ENCODE measurements around the gene URI1.

The URI1 gene

DNA sequence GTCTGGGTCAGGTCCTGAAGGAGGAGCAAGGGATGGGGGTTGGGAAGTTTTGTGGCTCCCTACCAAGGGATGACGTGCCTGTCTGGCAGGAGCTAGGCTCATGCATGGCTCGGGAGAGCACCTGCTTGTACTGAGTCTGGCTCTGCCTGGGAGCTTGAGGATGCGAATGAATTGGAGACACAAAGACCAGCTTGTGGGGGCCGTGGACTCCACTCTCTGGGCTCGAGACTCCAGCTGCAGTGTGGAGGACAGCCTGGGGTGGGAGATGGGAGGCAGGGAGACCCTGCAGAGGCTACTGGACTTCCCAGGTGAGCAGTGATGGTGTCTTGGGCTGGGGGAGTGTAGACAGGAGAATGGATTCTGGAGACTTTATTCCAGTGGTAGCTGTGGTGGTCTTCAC lies 15.2 kb upstream of the URI1 start:
- TF ChIP-seq, protein P1, sequence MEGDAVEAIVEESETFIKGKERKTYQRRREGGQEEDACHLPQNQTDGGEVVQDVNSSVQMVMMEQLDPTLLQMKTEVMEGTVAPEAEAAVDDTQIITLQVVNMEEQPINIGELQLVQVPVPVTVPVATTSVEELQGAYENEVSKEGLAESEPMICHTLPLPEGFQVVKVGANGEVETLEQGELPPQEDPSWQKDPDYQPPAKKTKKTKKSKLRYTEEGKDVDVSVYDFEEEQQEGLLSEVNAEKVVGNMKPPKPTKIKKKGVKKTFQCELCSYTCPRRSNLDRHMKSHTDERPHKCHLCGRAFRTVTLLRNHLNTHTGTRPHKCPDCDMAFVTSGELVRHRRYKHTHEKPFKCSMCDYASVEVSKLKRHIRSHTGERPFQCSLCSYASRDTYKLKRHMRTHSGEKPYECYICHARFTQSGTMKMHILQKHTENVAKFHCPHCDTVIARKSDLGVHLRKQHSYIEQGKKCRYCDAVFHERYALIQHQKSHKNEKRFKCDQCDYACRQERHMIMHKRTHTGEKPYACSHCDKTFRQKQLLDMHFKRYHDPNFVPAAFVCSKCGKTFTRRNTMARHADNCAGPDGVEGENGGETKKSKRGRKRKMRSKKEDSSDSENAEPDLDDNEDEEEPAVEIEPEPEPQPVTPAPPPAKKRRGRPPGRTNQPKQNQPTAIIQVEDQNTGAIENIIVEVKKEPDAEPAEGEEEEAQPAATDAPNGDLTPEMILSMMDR (IDR thresholded peaks at IDR 0.05; ENCODE audit: low read depth, low read length): no peak
- no peak for DNase-seq (ENCODE audit: low read depth, low spot score)
- in situ Hi-C loops (cut with HindIII; ENCODE audit: low sequenced_read_pairs): no loop called here
- no peak overlapping the region for H3K4me3 ChIP-seq (ENCODE audit: low read depth, low read length)

DNA sequence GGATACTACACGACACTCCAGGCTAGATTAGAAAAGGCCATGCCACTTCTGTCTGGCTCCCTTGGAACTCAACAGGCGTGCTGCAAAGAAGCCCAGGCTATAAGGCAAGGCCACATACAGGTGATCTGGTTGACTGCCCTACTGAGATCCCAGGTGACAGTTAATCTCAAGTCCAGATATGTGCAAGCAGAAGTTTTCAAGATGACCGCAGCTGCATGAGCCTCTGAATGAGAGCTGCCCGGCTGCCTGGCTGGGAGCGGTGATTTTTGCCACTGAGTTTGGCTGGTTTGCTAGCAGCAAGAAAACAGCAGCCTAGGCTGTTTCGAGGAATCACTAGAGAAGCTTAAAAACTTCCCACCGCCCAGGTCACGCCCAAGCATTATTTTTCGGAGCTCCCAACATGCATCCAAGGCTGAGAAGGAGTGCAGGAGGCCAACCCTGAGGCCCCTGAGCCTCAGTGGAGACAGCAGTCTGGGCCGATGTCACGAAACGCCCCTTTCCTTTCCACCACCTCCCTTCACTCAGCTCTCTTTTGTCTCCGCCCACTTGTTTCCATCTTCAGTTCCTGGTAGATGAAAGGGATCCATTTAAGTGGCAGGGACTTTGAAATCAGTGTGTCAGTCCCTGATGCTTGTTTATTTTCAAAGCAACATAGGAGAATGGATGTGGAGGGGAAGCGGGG lies 14.0 kb upstream of the URI1 start:
- TF ChIP-seq, protein P1 (IDR thresholded peaks at IDR 0.05; ENCODE audit: low read depth, low read length): no peak
- in situ Hi-C loops (cut with HindIII; ENCODE audit: low sequenced_read_pairs): no loop called here
- H3K4me3 ChIP-seq (ENCODE audit: low read depth, low read length): no peak overlapping the region
- no peak for DNase-seq (ENCODE audit: low read depth, low spot score)

DNA sequence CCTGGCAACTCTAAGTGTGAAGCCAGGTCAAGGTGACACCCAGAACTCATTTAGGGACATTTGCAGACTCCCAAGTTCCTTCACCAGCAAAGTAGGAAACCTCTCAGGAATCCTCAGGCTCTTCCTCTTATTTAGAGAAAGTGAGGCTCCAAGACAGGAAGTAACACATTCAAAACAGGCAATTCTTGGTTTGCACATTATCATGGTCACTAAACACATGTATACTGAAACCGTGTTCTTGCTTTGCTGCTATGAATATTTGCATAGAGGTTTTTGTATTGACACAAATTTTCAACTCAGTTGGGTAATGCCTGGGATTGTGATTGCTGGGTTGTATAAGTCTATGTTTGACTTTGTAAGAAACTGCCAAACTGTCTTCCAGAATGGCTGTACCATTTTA lies 13.2 kb upstream of the URI1 start:
- no peak for DNase-seq (ENCODE audit: low read depth, low spot score)
- in situ Hi-C loops (cut with HindIII; ENCODE audit: low sequenced_read_pairs): no loop called here
- no peak overlapping the region for H3K4me3 ChIP-seq (ENCODE audit: low read depth, low read length)
- TF ChIP-seq, protein P1 (IDR thresholded peaks at IDR 0.05; ENCODE audit: low read depth, low read length): no peak

DNA sequence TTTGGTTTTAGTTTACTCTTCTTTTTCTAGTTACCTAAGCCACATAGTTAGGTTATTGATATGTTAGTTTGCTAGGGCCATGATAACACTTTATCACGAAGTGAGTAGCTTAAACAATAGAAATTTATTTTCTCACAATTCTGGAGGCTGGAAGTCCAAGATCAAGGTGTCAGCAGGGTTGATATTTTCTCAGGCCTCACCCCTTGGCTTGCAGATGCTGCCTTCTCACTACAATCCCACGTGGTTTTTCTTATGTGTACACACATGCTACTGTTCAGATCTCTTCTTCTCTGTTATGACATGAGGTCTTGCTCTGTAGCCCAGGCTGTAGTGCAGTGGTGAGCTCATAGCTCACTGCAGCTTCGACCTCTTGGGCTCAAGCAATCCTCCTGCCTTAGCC lies 7.8 kb upstream of the URI1 start:
- TF ChIP-seq, protein P1 (IDR thresholded peaks at IDR 0.05; ENCODE audit: low read depth, low read length): no peak
- in situ Hi-C loops (cut with HindIII; ENCODE audit: low sequenced_read_pairs): no loop called here
- no peak for DNase-seq (ENCODE audit: low read depth, low spot score)
- no peak overlapping the region for H3K4me3 ChIP-seq (ENCODE audit: low read depth, low read length)

DNA sequence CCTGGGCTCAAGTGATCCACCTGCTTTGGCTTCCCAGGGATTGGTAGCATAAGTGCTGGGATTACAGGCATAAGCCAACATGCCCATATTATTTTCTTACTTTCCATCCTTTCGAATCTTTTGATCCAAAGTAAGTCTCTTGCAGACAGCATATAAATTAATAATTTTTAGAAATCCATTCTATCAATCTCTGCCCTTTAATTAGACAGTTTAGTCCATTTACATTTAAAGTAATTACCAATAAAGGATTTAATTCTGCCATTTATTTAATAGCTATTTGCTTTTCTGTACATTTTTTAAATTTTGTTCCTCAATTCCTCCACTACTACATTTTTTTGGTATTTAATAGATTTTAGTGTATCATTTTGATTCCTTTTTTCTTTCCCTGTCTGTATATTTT lies 7.3 kb upstream of the URI1 start:
- in situ Hi-C loops (cut with HindIII; ENCODE audit: low sequenced_read_pairs): no loop called here
- H3K4me3 ChIP-seq (ENCODE audit: low read depth, low read length): no peak overlapping the region
- no peak for DNase-seq (ENCODE audit: low read depth, low spot score)
- TF ChIP-seq, protein P1 (IDR thresholded peaks at IDR 0.05; ENCODE audit: low read depth, low read length): no peak

- no peak overlapping the region for H3K4me3 ChIP-seq (ENCODE audit: low read depth, low read length)
- in situ Hi-C loops (cut with HindIII; ENCODE audit: low sequenced_read_pairs): no loop called here
- TF ChIP-seq, protein P1 (IDR thresholded peaks at IDR 0.05; ENCODE audit: low read depth, low read length): no peak
- DNase-seq (ENCODE audit: low read depth, low spot score): no peak
Measured at GRCh38 chr19:29936409-29936808, 5.6 kb upstream of the URI1 start.
